Measurements from ENCODE around the gene VWA3B.

GRCh38 chr2:98297817-98298682 lies 211.1 kb downstream of the VWA3B start:
- TF ChIP-seq CTCF (conservative IDR thresholded peaks at IDR 0.05; ENCODE audit: low read length) (peak; percentile 47), EZH2phosphoT487 (IDR thresholded peaks at IDR 0.05; ENCODE audit: borderline replicate concordance, low read depth, low read length) (no peak)
